ENCODE data around the gene COQ8B. TPM values are rescaled to one million over a fixed set of nuclear protein-coding genes. Genes with fewer than 3 reads are reported as not detected.
A peak's percentile ranks its signal among the peaks of the same experiment; 100 is the strongest.

The COQ8B gene
- total RNA-seq, 2 donors from 2014 or later = 25.5 to 39.8 TPM

GRCh38 chr19:40646743-40647254 is 69.9 kb downstream of the COQ8B start:
- no peak for DNase-seq (ENCODE audit: low spot score in 2 of 2)
- Mint-ChIP-seq H3K36me3 (no peaks in the 10 kb centered on the region), H3K27ac (no peak overlapping the region), H3K9me3 (no peaks in the 10 kb centered on the region)
- ATAC-seq = no peak

- H3K36me3 Mint-ChIP-seq = no peaks in the 10 kb centered on the region
- no peak overlapping the region for H3K27ac Mint-ChIP-seq
- ATAC-seq = no peak
- no peaks in the 10 kb centered on the region for H3K9me3 Mint-ChIP-seq
- DNase-seq (ENCODE audit: low spot score in 2 of 2) = no peak
Measured at GRCh38 chr19:40642757-40643305, 73.9 kb downstream of the COQ8B start.

- ATAC-seq (no peak), DNase-seq (ENCODE audit: low spot score in 2 of 2) (no peak)
- H3K36me3 Mint-ChIP-seq = no peaks in the 10 kb centered on the region
- no peaks in the 10 kb centered on the region for H3K9me3 Mint-ChIP-seq
- peak overlapping the region in 1 of 2 donors; percentile 36 for H3K27ac Mint-ChIP-seq
Measured at GRCh38 chr19:40642051-40642706, 74.5 kb downstream of the COQ8B start.

Other genes starting within 250 kb of the COQ8B start
- 1 to 10 TPM; 3.7 to 4.2 TPM for gene SPTBN4, start 249.9 kb downstream of the COQ8B start, total RNA-seq
- 100 to 1,000 TPM; 108 to 173 TPM for gene SHKBP1, start 140.0 kb downstream of the COQ8B start, total RNA-seq
- gene LTBP4, start 115.5 kb downstream of the COQ8B start, total RNA-seq = 100 to 1,000 TPM; 178 to 245 TPM
- gene NUMBL, start 26.2 kb downstream of the COQ8B start, total RNA-seq = 10 to 100 TPM; 18.0 to 20.2 TPM
- 1 to 10 TPM; 8.3 to 9.4 TPM for gene ITPKC, start 226 bp upstream of the COQ8B start, total RNA-seq
- 10 to 100 TPM; 21.4 to 23.2 TPM for gene ACTMAP, start 33.6 kb upstream of the COQ8B start, total RNA-seq
- 100 to 1,000 TPM; 197 to 227 TPM for gene SNRPA, start 34.3 kb upstream of the COQ8B start, total RNA-seq
- not detected for gene MIA, start 58.6 kb upstream of the COQ8B start, total RNA-seq
- 10 to 100 TPM; 42.8 to 60.6 TPM for gene RAB4B, start 61.4 kb upstream of the COQ8B start, total RNA-seq
- 10 to 100 TPM; 88.3 to 96.7 TPM for gene EGLN2, start 82.3 kb upstream of the COQ8B start, total RNA-seq
- under 1 TPM in 1 of 2 donors, not detected in 1; 0.23 TPM for gene CYP2A6, start 133.6 kb upstream of the COQ8B start, total RNA-seq
- gene CYP2A7, start 165.3 kb upstream of the COQ8B start, total RNA-seq = not detected